HepG2 (cell line): Measurements from ENCODE around the gene LMNA. TPM values are rescaled to one million over a fixed set of nuclear protein-coding genes. Genes with fewer than 3 reads are reported as not detected.

ENCODE experiments used
- ATAC-seq: fragments of 200-7000 bp; cut with Tn5 transposase; 3 replicates; pipeline ENCODE4 v1.9.1; 2020; ENCODE audit warnings: mild to moderate bottlenecking, moderate library complexity
- BruUV-seq: library from RNA; stranded (reverse); fragments of 400-500 nt; replicated peaks from 2 replicates; lab custom pipeline; 2021; lab: Mats Ljungman, UMichigan
- CTCF ChIA-PET: fragments of 300-600 bp; formaldehyde crosslinking; extraction: SDS; loops from one replicate; lab custom pipeline; 2021; ENCODE audit warnings: low total read pairs, inconsistent platforms, low intra/inter-chr PET ratio; lab: Yijun Ruan, JAX
- POLR2A ChIA-PET: fragments of 350-600 bp; sonication (Branson Sonifier 250); formaldehyde crosslinking; loops from one replicate; lab custom pipeline; 2020; ENCODE audit warnings: antibody characterized with exemption, inconsistent platforms; lab: Yijun Ruan, JAX
- DNase-seq: peaks from one replicate; pipeline ENCODE4 v3.0.0-alpha.2; 2015; ENCODE audit warnings: low spot score
- FAIRE-seq: peaks from 3 replicates; lab custom pipeline; 2011; peaks lifted over from hg19 to GRCh38; lab: Jason Lieb, UNC
- H2AFZ ChIP-seq: one replicate; pipeline ENCODE4 v1.6.1; 2011; ENCODE audit warnings: low read length, inconsistent platforms
- H3K27ac ChIP-seq: fragments of 300-600 bp; 3 replicates; pipeline ENCODE4 v1.8.0; 2011; ENCODE audit warnings: mixed run types, mild to moderate bottlenecking, mixed read lengths, low read length, inconsistent platforms; ENCODE audit not compliant: insufficient read depth; ENCODE audit errors: extremely low read length
- H3K27me3 ChIP-seq, 2 experiments: fragments of 200-600 bp in 1 of 2; 2 replicates in 1 of 2; 3 replicates in 1 of 2; pipeline versions ENCODE4 v1.6.0 to v1.8.0; 2011; ENCODE audit warnings: low read length in 2 of 2, mild to moderate bottlenecking in 2 of 2, moderate library complexity in 2 of 2, inconsistent platforms in 1 of 2; ENCODE audit not compliant: insufficient read depth in 2 of 2, control insufficient read depth in 1 of 2
- H3K36me3 ChIP-seq, 2 experiments: fragments of 200-600 bp in 1 of 2; replicated peaks in 1 of 2; 2 replicates in 1 of 2; 3 replicates in 1 of 2; pipeline versions ENCODE4 v1.5.1 to v1.8.0; 2011; ENCODE audit warnings: low read length in 2 of 2, inconsistent platforms in 1 of 2; ENCODE audit not compliant: insufficient read depth in 2 of 2, control insufficient read depth in 1 of 2
- H3K4me1 ChIP-seq: 2 replicates; pipeline ENCODE4 v1.5.1; 2012; ENCODE audit warnings: low read length, inconsistent platforms; ENCODE audit not compliant: insufficient read depth
- H3K4me2 ChIP-seq: 2 replicates; pipeline ENCODE4 v1.6.0; 2011; ENCODE audit warnings: low read depth, low read length, inconsistent platforms
- H3K4me3 ChIP-seq, 3 experiments: fragments of 200-600 bp in 1 of 3; sonication (generic), shearing (Covaris generic) in 1 of 3; replicated peaks in 1 of 3; 2 replicates each; pipeline ENCODE4 v1.5.1; 2011 to 2016; ENCODE audit warnings: low read length in 3 of 3, inconsistent platforms in 2 of 3, low read depth in 2 of 3, mild to moderate bottlenecking in 2 of 3, control low read depth in 1 of 3, mixed read lengths in 1 of 3; ENCODE audit not compliant: insufficient read depth in 1 of 3
- H3K79me2 ChIP-seq: one replicate; pipeline ENCODE4 v1.6.1; 2011; ENCODE audit warnings: low read length, inconsistent platforms; ENCODE audit not compliant: insufficient read depth
- H3K9ac ChIP-seq: 2 replicates; pipeline ENCODE4 v1.6.0; 2011; ENCODE audit warnings: mild to moderate bottlenecking, low read depth, low read length, inconsistent platforms; ENCODE audit not compliant: insufficient read depth
- H3K9me3 ChIP-seq: 2 replicates; pipeline ENCODE4 v1.5.1; 2012; ENCODE audit warnings: mild to moderate bottlenecking, low read length
- H4K20me1 ChIP-seq: 2 replicates; pipeline ENCODE4 v1.6.0; 2011; ENCODE audit warnings: inconsistent platforms, mild to moderate bottlenecking, low read length, moderate library complexity; ENCODE audit not compliant: insufficient read depth
- CAMTA2 ChIP-seq: sonication (generic); formaldehyde crosslinking; IDR thresholded peaks from 2 replicates; pipeline ENCODE4 v1.4.0; 2020; ENCODE audit warnings: mild to moderate bottlenecking, missing genetic modification reagents, borderline replicate concordance
- KAT8 ChIP-seq: IDR thresholded peaks from 2 replicates; pipeline ENCODE4 v1.6.1; 2016; ENCODE audit warnings: missing genetic modification reagents, missing compliant biosample characterization
- MTA1 ChIP-seq: sonication (generic); formaldehyde crosslinking; IDR thresholded peaks from 2 replicates; pipeline ENCODE4 v1.4.0; 2020; ENCODE audit warnings: missing genetic modification reagents, mild to moderate bottlenecking, borderline replicate concordance
- NFE2L1 ChIP-seq: sonication (generic); formaldehyde crosslinking; IDR thresholded peaks from 2 replicates; pipeline ENCODE4 v1.4.0; 2020; ENCODE audit warnings: missing genetic modification reagents, mild to moderate bottlenecking, borderline replicate concordance
- NONO ChIP-seq, 2 experiments: fragments of 450-650 bp in 1 of 2; sonication (generic) in 1 of 2; formaldehyde crosslinking in 1 of 2; IDR thresholded peaks in 1 of 2; conservative IDR thresholded peaks in 1 of 2; 2 replicates each; pipeline versions ENCODE4 v1.6.1 to v1.8.0; 2017 to 2022; ENCODE audit warnings: mild to moderate bottlenecking in 1 of 2, missing genetic modification reagents in 1 of 2, moderate library complexity in 1 of 2
- ZKSCAN8 ChIP-seq: IDR thresholded peaks from 2 replicates; pipeline ENCODE4 v1.6.1; 2016; ENCODE audit warnings: borderline replicate concordance, missing genetic modification reagents, missing compliant biosample characterization
- ZNF121 ChIP-seq: sonication (generic); formaldehyde crosslinking; IDR thresholded peaks from 2 replicates; pipeline ENCODE4 v1.5.0; 2020; ENCODE audit warnings: mild to moderate bottlenecking, missing genetic modification reagents
- ZNF501 ChIP-seq: sonication (generic); formaldehyde crosslinking; IDR thresholded peaks from 2 replicates; pipeline ENCODE4 v1.5.1; 2020; ENCODE audit warnings: mild to moderate bottlenecking, moderate library complexity, missing genetic modification reagents
- ZNF512B ChIP-seq: sonication (generic); formaldehyde crosslinking; IDR thresholded peaks from 2 replicates; pipeline ENCODE4 v1.5.1; 2020; ENCODE audit warnings: missing genetic modification reagents, mild to moderate bottlenecking, borderline replicate concordance
- ZNF704 ChIP-seq: sonication (generic); formaldehyde crosslinking; IDR thresholded peaks from 2 replicates; pipeline ENCODE4 v1.8.1; 2023; ENCODE audit warnings: mild to moderate bottlenecking, inconsistent platforms, moderate library complexity, missing genetic modification reagents, borderline replicate concordance
- WGBS: methylation state at CpG from one replicate; pipeline ENCODE4 v1.1.6; 2017; ENCODE audit warnings: low lambda C conversion rate; 5-methylcytosine and 5-hydroxymethylcytosine counted together
- in situ Hi-C: cut with HindIII; loops from 2 replicates; pipeline ENCODE4 v1.10.0; 2017; ENCODE audit warnings: low pct_unique_long_range_greater_than_20kb; ENCODE audit not compliant: extremely low pct_ligation_motif_present
- intact Hi-C: fragments of 100-400 bp; cut with micrococcal nuclease; formaldehyde crosslinking; loops from one replicate; pipeline ENCODE4 v1.10.0; 2022; ENCODE audit not compliant: unreplicated experiment
- polyA plus RNA-seq, 8 experiments: library from polyadenylated mRNA; depleted of rRNA in 3 of 8; stranded (reverse) in 7 of 8; unstranded in 1 of 8; fragments of >200 nt; fragmentation: Illumina TruSeq in 4 of 8; extraction: Trizol in 4 of 8; gene quantifications; 2 replicates each; pipeline versions ENCODE4 v1.2.1 to v1.2.3, GENCODE V29; 2011 to 2016; ENCODE audit warnings: low read depth in 4 of 8, missing spikeins in 1 of 8, mixed read lengths in 1 of 8; ENCODE audit not compliant: insufficient read depth in 1 of 8
- total RNA-seq, 5 experiments: library from RNA; depleted of rRNA; stranded (reverse); fragments of >200 nt; fragmentation: Illumina TruSeq; extraction: Trizol; gene quantifications; 2 replicates each; pipeline ENCODE4 v1.2.3, GENCODE V29; 2016; ENCODE audit warnings: low read depth in 1 of 5
- TF ChIP-seq, protein P1 (sequence below): IDR thresholded peaks from 2 replicates; pipeline ENCODE4 v1.6.1; 2012; ENCODE audit warnings: low read length, improper control_type of control experiment
- TF ChIP-seq, protein P2 (sequence below): IDR thresholded peaks from 2 replicates; pipeline ENCODE4 v1.6.1; 2016; ENCODE audit warnings: mild to moderate bottlenecking
- TF ChIP-seq, protein P3 (sequence below): sonication (generic); formaldehyde crosslinking; IDR thresholded peaks from 2 replicates; pipeline ENCODE4 v1.8.1; 2023; ENCODE audit warnings: mild to moderate bottlenecking, missing genetic modification reagents, borderline replicate concordance

Gene LMNA
- total and polyA plus RNA-seq, 2 of the 13 experiments (the other 11 are each of a cell fraction or from before 2014, with no cell fraction given): 107 to 225 TPM

DNA sequence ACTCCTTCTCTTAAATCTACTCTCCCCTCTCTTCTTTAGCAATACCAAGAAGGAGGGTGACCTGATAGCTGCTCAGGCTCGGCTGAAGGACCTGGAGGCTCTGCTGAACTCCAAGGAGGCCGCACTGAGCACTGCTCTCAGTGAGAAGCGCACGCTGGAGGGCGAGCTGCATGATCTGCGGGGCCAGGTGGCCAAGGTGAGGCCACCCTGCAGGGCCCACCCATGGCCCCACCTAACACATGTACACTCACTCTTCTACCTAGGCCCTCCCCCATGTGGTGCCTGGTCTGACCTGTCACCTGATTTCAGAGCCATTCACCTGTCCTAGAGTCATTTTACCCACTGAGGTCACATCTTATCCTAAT is 16.0 kb downstream of the LMNA start:
- POLR2A ChIA-PET: interaction anchor here (0.6 to 6.0 kb wide), 15 partner anchors 11 to 274 kb away, joined by 3 to 113 read pairs (median 5); partner anchors contain the start of genes GON4L, KHDC4, LMNA and MEX3A
- H3K4me1 ChIP-seq: peaks cover 52% of the 10 kb centered on the region
- no TSS peak for BruUV-seq
- no peak for TF ChIP-seq ZKSCAN8 (CRISPR knock-in tag)
- TF ChIP-seq ZNF512B (CRISPR knock-in tag): no peak
- TF ChIP-seq ZNF704 (CRISPR knock-in tag): no peak
- no peak for TF ChIP-seq ZNF121 (CRISPR knock-in tag)
- TF ChIP-seq NFE2L1 (CRISPR knock-in tag): no peak
- TF ChIP-seq, protein P1, sequence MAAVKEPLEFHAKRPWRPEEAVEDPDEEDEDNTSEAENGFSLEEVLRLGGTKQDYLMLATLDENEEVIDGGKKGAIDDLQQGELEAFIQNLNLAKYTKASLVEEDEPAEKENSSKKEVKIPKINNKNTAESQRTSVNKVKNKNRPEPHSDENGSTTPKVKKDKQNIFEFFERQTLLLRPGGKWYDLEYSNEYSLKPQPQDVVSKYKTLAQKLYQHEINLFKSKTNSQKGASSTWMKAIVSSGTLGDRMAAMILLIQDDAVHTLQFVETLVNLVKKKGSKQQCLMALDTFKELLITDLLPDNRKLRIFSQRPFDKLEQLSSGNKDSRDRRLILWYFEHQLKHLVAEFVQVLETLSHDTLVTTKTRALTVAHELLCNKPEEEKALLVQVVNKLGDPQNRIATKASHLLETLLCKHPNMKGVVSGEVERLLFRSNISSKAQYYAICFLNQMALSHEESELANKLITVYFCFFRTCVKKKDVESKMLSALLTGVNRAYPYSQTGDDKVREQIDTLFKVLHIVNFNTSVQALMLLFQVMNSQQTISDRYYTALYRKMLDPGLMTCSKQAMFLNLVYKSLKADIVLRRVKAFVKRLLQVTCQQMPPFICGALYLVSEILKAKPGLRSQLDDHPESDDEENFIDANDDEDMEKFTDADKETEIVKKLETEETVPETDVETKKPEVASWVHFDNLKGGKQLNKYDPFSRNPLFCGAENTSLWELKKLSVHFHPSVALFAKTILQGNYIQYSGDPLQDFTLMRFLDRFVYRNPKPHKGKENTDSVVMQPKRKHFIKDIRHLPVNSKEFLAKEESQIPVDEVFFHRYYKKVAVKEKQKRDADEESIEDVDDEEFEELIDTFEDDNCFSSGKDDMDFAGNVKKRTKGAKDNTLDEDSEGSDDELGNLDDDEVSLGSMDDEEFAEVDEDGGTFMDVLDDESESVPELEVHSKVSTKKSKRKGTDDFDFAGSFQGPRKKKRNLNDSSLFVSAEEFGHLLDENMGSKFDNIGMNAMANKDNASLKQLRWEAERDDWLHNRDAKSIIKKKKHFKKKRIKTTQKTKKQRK: no peak
- TF ChIP-seq CAMTA2: no peak
- no peak for TF ChIP-seq NONO (IDR thresholded peaks at IDR 0.05)
- no peak for TF ChIP-seq NONO (CRISPR knock-in tag; conservative IDR thresholded peaks at IDR 0.05)
- TF ChIP-seq, protein P2, sequence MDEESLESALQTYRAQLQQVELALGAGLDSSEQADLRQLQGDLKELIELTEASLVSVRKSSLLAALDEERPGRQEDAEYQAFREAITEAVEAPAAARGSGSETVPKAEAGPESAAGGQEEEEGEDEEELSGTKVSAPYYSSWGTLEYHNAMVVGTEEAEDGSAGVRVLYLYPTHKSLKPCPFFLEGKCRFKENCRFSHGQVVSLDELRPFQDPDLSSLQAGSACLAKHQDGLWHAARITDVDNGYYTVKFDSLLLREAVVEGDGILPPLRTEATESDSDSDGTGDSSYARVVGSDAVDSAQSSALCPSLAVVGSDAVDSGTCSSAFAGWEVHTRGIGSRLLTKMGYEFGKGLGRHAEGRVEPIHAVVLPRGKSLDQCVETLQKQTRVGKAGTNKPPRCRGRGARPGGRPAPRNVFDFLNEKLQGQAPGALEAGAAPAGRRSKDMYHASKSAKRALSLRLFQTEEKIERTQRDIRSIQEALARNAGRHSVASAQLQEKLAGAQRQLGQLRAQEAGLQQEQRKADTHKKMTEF (CRISPR knock-in tag): peak; percentile 5; the same call in 1 of the 2 replicates
- no peak for TF ChIP-seq KAT8 (CRISPR knock-in tag)
- no peak for TF ChIP-seq ZNF501 (CRISPR knock-in tag)
- TF ChIP-seq MTA1 (CRISPR knock-in tag): 0 out of 2 replicates have a peak, but pooled peaks have one; percentile 22
- TF ChIP-seq, protein P3, sequence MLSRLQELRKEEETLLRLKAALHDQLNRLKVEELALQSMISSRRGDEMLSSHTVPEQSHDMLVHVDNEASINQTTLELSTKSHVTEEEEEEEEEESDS (CRISPR knock-in tag): no peak

More for the DNA sequence above, 16.0 kb downstream of the LMNA start:
- no peaks in the 10 kb centered on the region for H3K9me3 ChIP-seq
- no peak for ATAC-seq
- in situ Hi-C loops: loop anchor here (5.0 kb wide), 1 partner anchor 33 kb away; no protein-coding TSS in a partner anchor
- intact Hi-C loops: loop anchor here (1.0 to 2.0 kb wide), 3 partner anchors 16 to 40 kb away; partner anchors contain the start of gene LMNA
- peaks cover 11% of the 10 kb centered on the region; the same call in 1 of the 2 replicates for H4K20me1 ChIP-seq
- 87% methylated on average over 6 of the region's 6 CpGs for WGBS
- DNase-seq: no peak
- H3K4me2 ChIP-seq: 0 out of 2 replicates have a peak overlapping the region, but pooled peaks have one; percentile 63
- peak overlapping the region; percentile 93 for H3K27ac ChIP-seq
- no peak overlapping the region for H3K4me3 ChIP-seq
- no peaks in the 10 kb centered on the region for H3K27me3 ChIP-seq
- CTCF ChIA-PET: interaction anchor here (0.7 to 4.5 kb wide), 4 partner anchors 35 to 94 kb away, joined by 3 to 92 read pairs (median 28); no protein-coding TSS in a partner anchor
- no peak overlapping the region for H2AFZ ChIP-seq
- H3K36me3 ChIP-seq: peaks cover 27 to 51% of the 10 kb centered on the region in 2 experiments
- peaks cover 46% of the 10 kb centered on the region for H3K79me2 ChIP-seq
- FAIRE-seq: no peak
- H3K9ac ChIP-seq: 0 out of 2 replicates have a peak overlapping the region, but pooled peaks have one; percentile 10
